HCEC 1CT (cell line): ENCODE data around the gene TIPIN.
A peak's percentile ranks its signal among the peaks of the same experiment; 100 is the strongest.
"Not testable (repeated sequence)": the region's sequence is repeated elsewhere in the genome, so short reads cannot be mapped to it uniquely, and the experiment has no call there.

ENCODE experiments used
- DNase-seq: peaks from one replicate; pipeline ENCODE4 v3.0.0-alpha.2; 2017

TIPIN gene

GRCh38 chr15:66356359-66357236 lies at the start of gene TIPIN:
Gene TIPIN, minus strand, starts transcription at chr15:66356685. Its CDS starts 3,738 bp downstream, at chr15:66352947.
- peak; percentile 96 for DNase-seq

GRCh38 chr15:66405615-66406014 lies 49.1 kb upstream of the TIPIN start:
- DNase-seq, result peak; percentile 36

- DNase-seq, result no peak
Measured at GRCh38 chr15:66405007-66405406, 48.5 kb upstream of the TIPIN start.

- no peak for DNase-seq
Measured at GRCh38 chr15:66404532-66404931, 48.0 kb upstream of the TIPIN start.

- DNase-seq, result no peak
Measured at GRCh38 chr15:66404122-66404521, 47.6 kb upstream of the TIPIN start.

- DNase-seq, result no peak
Measured at GRCh38 chr15:66403323-66403722, 46.8 kb upstream of the TIPIN start.

GRCh38 chr15:66402761-66403284 lies 46.3 kb upstream of the TIPIN start:
- DNase-seq, result no peak

GRCh38 chr15:66401130-66402021 lies 44.9 kb upstream of the TIPIN start:
- no peak for DNase-seq

- DNase-seq, result peak; percentile 43
Measured at GRCh38 chr15:66400351-66400774, 43.9 kb upstream of the TIPIN start.

- DNase-seq, result no peak
Measured at GRCh38 chr15:66399276-66399675, 42.8 kb upstream of the TIPIN start.

- DNase-seq, result no peak
Measured at GRCh38 chr15:66394915-66395314, 38.4 kb upstream of the TIPIN start.

GRCh38 chr15:66394472-66394871 lies 38.0 kb upstream of the TIPIN start:
- no peak for DNase-seq

GRCh38 chr15:66393037-66393436 lies 36.6 kb upstream of the TIPIN start:
- not testable (repeated sequence) for DNase-seq

GRCh38 chr15:66390678-66391077 lies 34.2 kb upstream of the TIPIN start:
- DNase-seq, result peak; percentile 19

GRCh38 chr15:66389859-66390381 lies 33.4 kb upstream of the TIPIN start:
- peak; percentile 14 for DNase-seq

GRCh38 chr15:66389098-66389858 lies 32.8 kb upstream of the TIPIN start:
- DNase-seq, result no peak

- no peak for DNase-seq
Measured at GRCh38 chr15:66388576-66388975, 32.1 kb upstream of the TIPIN start.

GRCh38 chr15:66388043-66388363 lies 31.5 kb upstream of the TIPIN start:
- DNase-seq, result no peak

- DNase-seq, result peak; percentile 76
Measured at GRCh38 chr15:66387163-66388042, 30.9 kb upstream of the TIPIN start.

- peak; percentile 96 for DNase-seq
Measured at GRCh38 chr15:66386204-66387123, 30.0 kb upstream of the TIPIN start, which contains the start of gene MAP2K1. Gene MAP2K1, plus strand, starts transcription at chr15:66386912. Its CDS starts 436 bp downstream, at chr15:66387348.
